ENCODE data around the gene SYPL1.

Gene SYPL1

GRCh38 chr7:106064771-106065574, 47.1 kb downstream of the SYPL1 start:
- TF ChIP-seq CTCF (IDR thresholded peaks at IDR 0.05; ENCODE audit: low read depth, low read length), result no peak

GRCh38 chr7:106064316-106064715, 47.8 kb downstream of the SYPL1 start:
- TF ChIP-seq CTCF (IDR thresholded peaks at IDR 0.05; ENCODE audit: low read depth, low read length), result no peak
- H3K4me3 ChIP-seq (ENCODE audit: low read depth, low read length), result no peak overlapping the region
- no peak for DNase-seq (ENCODE audit: low read depth, low spot score)
- in situ Hi-C loops (cut with HindIII; ENCODE audit: low sequenced_read_pairs), result loop anchor here (25.0 kb wide), 1 partner anchor 98 kb away; no protein-coding TSS in a partner anchor

More at GRCh38 chr7:106064771-106065574, 47.1 kb downstream of the SYPL1 start:
- DNase-seq (ENCODE audit: low read depth, low spot score), result peak; percentile 93
- in situ Hi-C loops (cut with HindIII; ENCODE audit: low sequenced_read_pairs), result loop anchor here (25.0 kb wide), 1 partner anchor 97 kb away; no protein-coding TSS in a partner anchor
- peak overlapping the region; percentile 28 for H3K4me3 ChIP-seq (ENCODE audit: low read depth, low read length)

- H3K4me3 ChIP-seq (ENCODE audit: low read depth, low read length), result no peak overlapping the region
- DNase-seq (ENCODE audit: low read depth, low spot score), result no peak
- TF ChIP-seq CTCF (IDR thresholded peaks at IDR 0.05; ENCODE audit: low read depth, low read length), result no peak
- in situ Hi-C loops (cut with HindIII; ENCODE audit: low sequenced_read_pairs), result loop anchor here (25.0 kb wide), 1 partner anchor 99 kb away; no protein-coding TSS in a partner anchor
These were observed 48.4 kb downstream of the SYPL1 start for GRCh38 chr7:106063692-106064091.

- H3K4me3 ChIP-seq (ENCODE audit: low read depth, low read length), result no peak overlapping the region
- in situ Hi-C loops (cut with HindIII; ENCODE audit: low sequenced_read_pairs), result loop anchor here (25.0 kb wide), 1 partner anchor 99 kb away; no protein-coding TSS in a partner anchor
- DNase-seq (ENCODE audit: low read depth, low spot score), result no peak
- TF ChIP-seq CTCF (IDR thresholded peaks at IDR 0.05; ENCODE audit: low read depth, low read length), result no peak
These were observed 49.1 kb downstream of the SYPL1 start for GRCh38 chr7:106063024-106063423.

GRCh38 chr7:106062521-106062931, 49.6 kb downstream of the SYPL1 start:
- no peak for DNase-seq (ENCODE audit: low read depth, low spot score)
- no peak for TF ChIP-seq CTCF (IDR thresholded peaks at IDR 0.05; ENCODE audit: low read depth, low read length)
- in situ Hi-C loops (cut with HindIII; ENCODE audit: low sequenced_read_pairs), result loop anchor here (25.0 kb wide), 1 partner anchor 100 kb away; no protein-coding TSS in a partner anchor
- H3K4me3 ChIP-seq (ENCODE audit: low read depth, low read length), result no peak overlapping the region

GRCh38 chr7:106062006-106062405, 50.1 kb downstream of the SYPL1 start:
- in situ Hi-C loops (cut with HindIII; ENCODE audit: low sequenced_read_pairs), result loop anchor here (25.0 kb wide), 1 partner anchor 100 kb away; no protein-coding TSS in a partner anchor
- no peak overlapping the region for H3K4me3 ChIP-seq (ENCODE audit: low read depth, low read length)

More at GRCh38 chr7:106062006-106062405, 50.1 kb downstream of the SYPL1 start:
- no peak for DNase-seq (ENCODE audit: low read depth, low spot score)
- TF ChIP-seq CTCF (IDR thresholded peaks at IDR 0.05; ENCODE audit: low read depth, low read length), result no peak
